ENCODE data around the gene VAV2. TPM values are rescaled to one million over a fixed set of nuclear protein-coding genes. Genes with fewer than 3 reads are reported as not detected.

VAV2 gene, protein sequence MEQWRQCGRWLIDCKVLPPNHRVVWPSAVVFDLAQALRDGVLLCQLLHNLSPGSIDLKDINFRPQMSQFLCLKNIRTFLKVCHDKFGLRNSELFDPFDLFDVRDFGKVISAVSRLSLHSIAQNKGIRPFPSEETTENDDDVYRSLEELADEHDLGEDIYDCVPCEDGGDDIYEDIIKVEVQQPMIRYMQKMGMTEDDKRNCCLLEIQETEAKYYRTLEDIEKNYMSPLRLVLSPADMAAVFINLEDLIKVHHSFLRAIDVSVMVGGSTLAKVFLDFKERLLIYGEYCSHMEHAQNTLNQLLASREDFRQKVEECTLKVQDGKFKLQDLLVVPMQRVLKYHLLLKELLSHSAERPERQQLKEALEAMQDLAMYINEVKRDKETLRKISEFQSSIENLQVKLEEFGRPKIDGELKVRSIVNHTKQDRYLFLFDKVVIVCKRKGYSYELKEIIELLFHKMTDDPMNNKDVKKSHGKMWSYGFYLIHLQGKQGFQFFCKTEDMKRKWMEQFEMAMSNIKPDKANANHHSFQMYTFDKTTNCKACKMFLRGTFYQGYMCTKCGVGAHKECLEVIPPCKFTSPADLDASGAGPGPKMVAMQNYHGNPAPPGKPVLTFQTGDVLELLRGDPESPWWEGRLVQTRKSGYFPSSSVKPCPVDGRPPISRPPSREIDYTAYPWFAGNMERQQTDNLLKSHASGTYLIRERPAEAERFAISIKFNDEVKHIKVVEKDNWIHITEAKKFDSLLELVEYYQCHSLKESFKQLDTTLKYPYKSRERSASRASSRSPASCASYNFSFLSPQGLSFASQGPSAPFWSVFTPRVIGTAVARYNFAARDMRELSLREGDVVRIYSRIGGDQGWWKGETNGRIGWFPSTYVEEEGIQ
- 24.8 and 33.7 TPM in 2 replicates for total RNA-seq

- DNase-seq (ENCODE audit: extremely low read depth, low read depth, low spot score) = no peak
These were observed at the start of gene VAV2 for GRCh38 chr9:133991964-133992779. Gene VAV2, minus strand, starts transcription at chr9:133992324. Its CDS starts 46 bp downstream, at chr9:133992278.

GRCh38 chr9:134041649-134041962, 49.5 kb upstream of the VAV2 start:
- DNase-seq (ENCODE audit: extremely low read depth, low read depth, low spot score) = no peak

DNA sequence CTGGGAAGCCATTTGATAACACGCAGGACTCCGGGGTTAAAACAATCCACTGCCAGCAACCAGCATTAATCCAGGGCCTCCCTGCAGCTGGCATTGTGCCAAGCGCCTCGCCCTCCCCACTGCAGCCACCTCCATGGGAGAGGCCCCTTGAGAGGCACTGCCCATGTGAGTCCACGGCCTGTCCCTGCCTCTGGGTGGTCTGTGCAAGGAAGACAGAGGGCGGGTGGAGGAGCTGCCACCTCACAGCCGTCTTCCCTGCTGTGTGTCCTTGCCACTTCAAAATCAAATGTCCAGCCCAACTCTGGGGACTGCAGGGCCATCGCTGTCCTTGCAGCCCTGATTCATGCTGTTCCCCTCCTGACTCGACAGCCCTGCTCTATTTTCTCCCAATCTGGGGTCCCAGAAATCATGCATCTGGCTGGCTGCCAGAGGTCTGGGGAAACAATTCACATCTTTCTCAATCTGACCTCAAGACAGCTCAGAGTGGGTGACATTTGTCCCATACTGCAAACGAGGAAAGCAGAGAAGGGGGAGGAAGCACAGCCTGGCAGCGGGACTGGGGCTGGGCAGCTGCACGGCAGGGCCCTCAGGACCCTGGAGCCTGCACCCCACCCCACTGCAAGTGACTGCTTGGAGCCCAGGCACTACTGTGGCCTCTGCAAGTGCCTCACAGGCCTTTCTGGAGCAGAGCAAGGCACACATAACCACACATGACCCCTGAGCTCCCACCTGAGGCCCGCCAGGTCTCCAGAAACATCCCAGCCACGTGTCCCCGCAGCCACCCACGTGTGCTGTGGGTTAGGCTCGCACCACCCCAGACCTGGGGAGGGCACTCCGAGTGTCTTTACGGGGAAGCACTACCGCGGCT, 48.9 kb upstream of the VAV2 start:
- DNase-seq (ENCODE audit: extremely low read depth, low read depth, low spot score) = no peak

DNA sequence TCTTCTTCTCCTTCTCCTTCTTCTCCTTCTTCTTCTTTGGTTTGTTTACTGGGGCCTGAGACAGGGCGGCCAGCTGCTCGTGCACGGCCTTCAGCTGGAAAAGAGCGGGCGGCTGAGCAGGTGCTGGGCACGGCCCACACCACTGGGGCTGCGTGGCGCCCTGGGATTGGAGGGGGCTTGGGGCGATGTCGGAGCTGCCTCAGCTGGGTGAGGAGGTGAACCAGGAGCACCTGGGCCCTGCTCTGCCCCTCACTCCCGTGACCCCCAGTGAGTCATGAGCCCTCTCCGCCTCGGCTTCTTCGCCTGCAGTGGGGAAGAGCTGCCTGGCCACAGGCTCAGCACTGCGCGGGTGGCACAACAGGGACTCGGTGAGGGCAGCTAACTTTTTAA, 48.0 kb upstream of the VAV2 start:
- no peak for DNase-seq (ENCODE audit: extremely low read depth, low read depth, low spot score)

DNA sequence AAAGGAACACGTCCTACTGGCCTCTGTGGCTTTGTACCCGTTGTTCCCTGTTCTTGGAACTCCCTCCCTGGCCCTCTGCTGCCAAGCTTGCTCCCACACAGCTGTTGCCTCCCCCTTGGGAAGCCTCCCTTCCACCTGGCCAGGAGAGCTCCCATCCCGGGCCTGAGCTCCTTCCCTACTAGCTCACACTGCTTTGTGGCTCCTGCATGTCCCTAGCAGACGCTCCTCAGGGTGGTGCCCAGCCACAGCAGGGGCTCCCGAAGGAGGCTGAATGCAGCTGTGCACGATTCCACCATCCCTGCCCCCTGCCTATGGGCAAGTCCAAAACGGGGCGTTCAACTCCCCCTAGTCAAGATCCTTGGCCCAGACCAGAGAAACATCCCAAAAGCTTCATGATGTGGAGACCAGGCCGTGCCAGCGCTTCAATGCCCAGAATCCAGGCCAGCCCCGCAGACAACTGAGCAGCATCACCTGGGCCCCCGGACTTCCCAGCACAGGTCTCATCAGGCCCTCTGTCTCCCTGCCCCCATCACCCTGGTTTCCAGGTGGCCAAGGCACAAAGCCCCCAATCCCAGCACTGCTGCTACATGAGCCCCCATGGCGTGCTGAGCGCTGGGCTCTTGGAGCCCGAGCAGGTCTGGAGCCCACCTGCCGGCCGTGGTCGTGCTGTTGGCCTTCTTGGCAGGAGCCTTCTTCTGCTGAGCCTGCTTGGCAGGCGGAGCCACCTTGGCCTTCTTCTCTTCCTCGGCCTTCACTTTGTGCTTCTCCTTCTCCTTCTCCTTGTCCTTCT, 47.5 kb upstream of the VAV2 start:
- no peak for DNase-seq (ENCODE audit: extremely low read depth, low read depth, low spot score)

DNA sequence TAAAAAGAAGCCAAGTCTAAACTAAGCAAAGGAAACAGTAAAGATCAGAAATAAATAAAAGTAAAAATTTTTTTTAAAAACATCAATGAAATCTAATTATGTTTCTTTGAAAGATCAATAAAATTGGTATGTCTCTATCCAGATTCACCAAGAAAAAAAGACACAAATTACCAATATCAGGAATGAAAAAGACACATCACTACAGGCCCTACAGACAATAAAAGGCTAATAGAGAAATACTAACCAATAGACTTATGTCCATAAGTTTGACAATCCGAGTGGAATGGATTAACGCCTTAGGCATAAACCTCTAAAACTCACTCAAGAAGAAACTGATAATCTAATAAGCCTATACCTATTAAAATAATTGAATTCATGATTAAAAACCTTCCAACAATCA, 45.5 kb upstream of the VAV2 start:
- no peak for DNase-seq (ENCODE audit: extremely low read depth, low read depth, low spot score)

GRCh38 chr9:134036130-134036529, 44.0 kb upstream of the VAV2 start:
- DNase-seq (ENCODE audit: extremely low read depth, low read depth, low spot score) = no peak

DNA sequence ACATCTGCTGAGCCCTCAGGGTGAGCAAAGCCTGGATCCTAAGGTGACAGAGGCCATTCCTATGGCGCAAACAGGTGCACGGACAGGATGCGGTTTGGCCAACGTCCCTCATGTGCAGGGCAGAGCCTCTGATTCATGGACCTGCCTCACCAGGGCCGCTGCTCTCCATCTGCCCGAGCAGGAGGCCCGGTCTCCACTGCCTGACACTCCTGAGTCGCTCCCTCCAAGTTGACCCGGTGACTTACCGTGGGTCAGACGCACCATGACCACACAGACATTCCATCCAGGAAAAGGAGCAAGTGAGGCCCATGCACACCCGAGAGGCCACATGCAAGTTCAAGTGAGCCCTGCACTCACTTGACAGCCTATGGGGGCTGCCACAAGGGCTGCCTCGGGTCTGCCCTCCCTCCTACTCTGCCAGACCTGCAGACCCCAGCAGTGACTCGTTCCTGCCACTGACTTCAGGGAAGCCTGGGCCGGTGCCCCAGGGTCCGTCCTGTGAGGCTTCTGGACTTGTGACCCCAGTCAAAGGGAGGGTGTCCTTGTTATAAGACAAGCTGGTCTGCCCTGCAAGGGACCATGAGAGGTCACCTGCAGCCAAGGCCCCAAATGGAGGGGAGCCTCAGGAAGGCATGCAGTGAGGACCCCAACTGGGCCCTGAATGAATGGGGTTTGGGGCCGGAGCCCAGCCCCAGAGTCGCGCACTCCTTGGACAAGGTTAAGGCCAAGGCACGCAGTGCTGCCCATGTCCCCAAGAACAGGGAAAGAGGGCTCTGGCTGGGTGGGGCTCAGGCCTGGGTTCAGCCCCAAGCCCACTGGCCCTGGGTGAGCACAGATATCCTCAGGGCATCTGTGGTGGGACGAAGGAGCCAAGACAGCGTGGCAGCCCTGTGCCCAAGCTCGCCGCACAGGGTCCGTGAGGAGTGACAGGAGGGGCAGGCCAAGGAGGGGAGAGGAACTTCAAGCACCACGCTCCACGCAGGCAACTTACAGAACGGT, 43.2 kb upstream of the VAV2 start:
- DNase-seq (ENCODE audit: extremely low read depth, low read depth, low spot score) = no peak

DNA sequence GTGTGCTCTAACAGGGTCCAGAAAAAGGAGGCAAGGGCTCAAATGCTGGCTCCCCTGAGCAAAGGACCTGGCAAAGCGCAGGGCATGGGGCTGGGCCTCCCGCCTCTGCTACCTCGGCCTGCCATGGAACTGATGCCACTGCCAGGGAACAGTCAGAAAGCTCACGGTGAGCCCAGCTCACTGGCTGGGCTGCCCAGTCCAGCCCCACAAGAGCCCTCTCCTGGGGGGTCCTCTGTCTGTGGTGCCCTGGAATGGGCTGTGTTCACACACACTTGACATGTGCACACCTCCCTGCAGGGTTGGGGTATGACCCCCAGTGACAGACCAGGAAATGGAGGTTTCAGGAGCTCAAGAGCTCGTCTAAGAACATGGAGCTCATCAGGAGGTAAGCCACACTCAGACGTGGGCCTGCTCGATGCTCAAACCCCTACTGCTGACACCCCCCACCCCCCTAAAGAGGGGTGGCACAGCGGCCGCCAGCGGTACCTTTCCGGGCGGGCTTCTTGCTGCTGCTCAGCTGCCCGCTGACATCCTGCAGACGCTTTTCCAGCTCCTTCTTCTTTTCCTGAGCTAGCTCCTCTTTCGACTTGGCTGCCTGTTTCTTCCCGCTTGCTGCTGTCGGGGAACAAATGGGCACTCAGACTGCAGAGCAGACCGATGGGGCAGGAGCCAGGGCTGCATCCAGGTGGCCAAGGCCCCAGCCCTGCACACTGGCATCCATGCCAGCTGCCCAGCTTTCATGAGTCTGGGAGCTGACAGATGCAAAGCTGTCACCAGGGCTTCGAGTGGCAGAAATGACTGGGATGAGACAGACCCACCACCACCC, 42.3 kb upstream of the VAV2 start:
- DNase-seq (ENCODE audit: extremely low read depth, low read depth, low spot score) = no peak

- no peak for DNase-seq (ENCODE audit: extremely low read depth, low read depth, low spot score)
These were observed 41.5 kb upstream of the VAV2 start for GRCh38 chr9:134033516-134034214.

- DNase-seq (ENCODE audit: extremely low read depth, low read depth, low spot score) = no peak
These were observed 40.5 kb upstream of the VAV2 start for GRCh38 chr9:134032456-134033222.

- DNase-seq (ENCODE audit: extremely low read depth, low read depth, low spot score) = no peak
These were observed 39.7 kb upstream of the VAV2 start for GRCh38 chr9:134031783-134032182.

GRCh38 chr9:134030821-134031470, 38.8 kb upstream of the VAV2 start:
- no peak for DNase-seq (ENCODE audit: extremely low read depth, low read depth, low spot score)

GRCh38 chr9:134029248-134030226, 37.4 kb upstream of the VAV2 start:
- no peak for DNase-seq (ENCODE audit: extremely low read depth, low read depth, low spot score)
